AG04450 (cell line): ENCODE data around the gene ZNF300. TPM values are rescaled to one million over a fixed set of nuclear protein-coding genes. Genes with fewer than 3 reads are reported as not detected.

ENCODE experiments used
- CTCF ChIA-PET: fragments of 300-600, 350-600 bp; formaldehyde crosslinking; extraction: SDS; loops from one replicate; lab custom pipeline; 2022; ENCODE audit warnings: antibody characterized with exemption, inconsistent platforms; lab: Charles Lee
- POLR2A ChIA-PET: fragments of 350-600 bp; formaldehyde crosslinking; extraction: SDS; loops from one replicate; lab custom pipeline; 2021; ENCODE audit warnings: antibody characterized with exemption, inconsistent platforms; lab: Yijun Ruan, JAX
- DNase-seq: peaks from one replicate; pipeline ENCODE4 v3.0.0-alpha.2; 2011; ENCODE audit warnings: low read depth, low spot score
- H3K27ac ChIP-seq: one replicate; pipeline ENCODE4 v1.5.1; 2012; ENCODE audit warnings: low read depth, low read length, control low read depth
- H3K27me3 ChIP-seq: one replicate; pipeline ENCODE4 v1.6.0; 2012; ENCODE audit warnings: low read length; ENCODE audit not compliant: control insufficient read depth, insufficient read depth
- H3K4me3 ChIP-seq: 2 replicates; pipeline ENCODE4 v1.5.1; 2011; ENCODE audit warnings: mild to moderate bottlenecking, low read depth, low read length, control low read depth
- H3K9me3 ChIP-seq: 2 replicates; pipeline ENCODE4 v1.5.1; 2012; ENCODE audit warnings: low read length; ENCODE audit not compliant: control insufficient read depth, insufficient read depth
- polyA minus RNA-seq: library from RNA; depleted of rRNA, polyadenylated mRNA; stranded (reverse); fragments of >200 nt; gene quantifications from 2 replicates; pipeline ENCODE4 v1.2.3, GENCODE V29; 2011; rRNA and poly(A)+ RNA removed
- polyA plus RNA-seq: library from polyadenylated mRNA; depleted of rRNA; stranded (reverse); fragments of >200 nt; gene quantifications from 2 replicates; pipeline ENCODE4 v1.2.3, GENCODE V29; 2011; rRNA removed
- TF ChIP-seq, protein P1 (sequence below): IDR thresholded peaks from 2 replicates; pipeline ENCODE4 v1.5.1; 2011; ENCODE audit warnings: low read depth, low read length, control low read depth, inconsistent platforms

ZNF300 gene
- polyA plus RNA-seq, result 7.3 and 10.1 TPM in 2 replicates
- 3.6 and 6.6 TPM in 2 replicates for polyA minus RNA-seq

DNA sequence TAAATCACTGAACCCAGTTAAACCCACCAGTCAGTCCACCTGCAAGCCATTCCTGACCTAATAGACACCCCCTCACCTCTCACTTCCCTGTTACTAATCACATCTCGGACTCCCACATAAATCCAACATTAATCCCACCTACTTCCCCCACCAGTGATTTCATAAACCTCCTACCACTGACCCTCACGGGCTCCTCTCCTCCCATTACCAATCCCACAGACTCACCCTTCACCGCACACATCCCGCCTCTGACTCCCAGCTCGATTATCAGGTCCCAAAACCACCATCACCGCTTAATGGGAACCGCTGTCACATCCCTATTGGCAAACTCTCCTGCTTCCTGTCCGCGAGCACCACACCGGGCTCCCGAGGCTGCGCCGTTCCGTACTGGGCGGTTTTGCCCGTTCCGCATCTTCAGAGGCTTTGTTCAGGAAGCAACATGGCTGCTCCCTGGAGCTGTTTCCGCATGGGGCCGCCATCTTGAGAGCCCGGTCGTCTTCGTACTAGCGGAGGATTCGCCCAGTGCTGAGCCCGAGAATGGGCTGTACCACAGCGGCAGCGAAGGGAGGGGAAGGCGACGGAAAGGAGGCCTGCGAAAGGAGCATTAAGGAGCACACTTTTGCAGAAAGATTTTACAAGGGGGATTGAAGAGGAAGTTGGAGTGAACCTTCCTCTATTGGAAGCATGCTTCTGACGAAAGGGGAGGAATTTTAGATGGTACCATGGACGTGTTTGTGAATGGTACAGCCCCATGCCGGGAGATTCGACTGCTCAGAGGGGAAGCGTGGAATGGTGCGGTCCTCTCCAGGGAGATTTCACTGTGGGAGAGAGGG is at the start of gene ZNF300:
ZNF300 (minus strand) TSS at position 502 of the 833 bp plus-strand sequence. CDS start 1,825 bp downstream, outside the sequence.
- ChIA-PET POLR2A (interaction anchor here (1.0 kb wide), 1 partner anchor 41 kb away, joined by 4 read pairs; no protein-coding TSS in a partner anchor), CTCF (no interaction called here)
- H3K27ac ChIP-seq, result peak within 1 kb of the TSS; percentile 90
- TF ChIP-seq, protein P1, sequence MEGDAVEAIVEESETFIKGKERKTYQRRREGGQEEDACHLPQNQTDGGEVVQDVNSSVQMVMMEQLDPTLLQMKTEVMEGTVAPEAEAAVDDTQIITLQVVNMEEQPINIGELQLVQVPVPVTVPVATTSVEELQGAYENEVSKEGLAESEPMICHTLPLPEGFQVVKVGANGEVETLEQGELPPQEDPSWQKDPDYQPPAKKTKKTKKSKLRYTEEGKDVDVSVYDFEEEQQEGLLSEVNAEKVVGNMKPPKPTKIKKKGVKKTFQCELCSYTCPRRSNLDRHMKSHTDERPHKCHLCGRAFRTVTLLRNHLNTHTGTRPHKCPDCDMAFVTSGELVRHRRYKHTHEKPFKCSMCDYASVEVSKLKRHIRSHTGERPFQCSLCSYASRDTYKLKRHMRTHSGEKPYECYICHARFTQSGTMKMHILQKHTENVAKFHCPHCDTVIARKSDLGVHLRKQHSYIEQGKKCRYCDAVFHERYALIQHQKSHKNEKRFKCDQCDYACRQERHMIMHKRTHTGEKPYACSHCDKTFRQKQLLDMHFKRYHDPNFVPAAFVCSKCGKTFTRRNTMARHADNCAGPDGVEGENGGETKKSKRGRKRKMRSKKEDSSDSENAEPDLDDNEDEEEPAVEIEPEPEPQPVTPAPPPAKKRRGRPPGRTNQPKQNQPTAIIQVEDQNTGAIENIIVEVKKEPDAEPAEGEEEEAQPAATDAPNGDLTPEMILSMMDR, result no peak
- peak within 1 kb of the TSS; percentile 90 for H3K4me3 ChIP-seq
- peak; percentile 88 for DNase-seq
- H3K27me3 ChIP-seq, result no peaks in the 10 kb centered on the region
- peaks cover 5% of the 10 kb centered on the region for H3K9me3 ChIP-seq

- Histone ChIP-seq H3K9me3 (peaks cover 22% of the 10 kb centered on the region), H3K4me3 (no peak overlapping the region), H3K27me3 (no peaks in the 10 kb centered on the region), H3K27ac (no peak overlapping the region)
- TF ChIP-seq, protein P1, result no peak
- DNase-seq, result no peak
- CTCF ChIA-PET, result interaction anchor here (0.6 kb wide), 1 partner anchor 103 kb away, joined by 3 read pairs; no protein-coding TSS in a partner anchor
- POLR2A ChIA-PET, result no interaction called here
Observed at GRCh38 chr5:150948539-150948938, 43.8 kb upstream of the ZNF300 start.

GRCh38 chr5:150946351-150946905 is 41.6 kb upstream of the ZNF300 start:
- Histone ChIP-seq H3K9me3 (peaks cover 16% of the 10 kb centered on the region), H3K27ac (no peak overlapping the region), H3K27me3 (no peaks in the 10 kb centered on the region), H3K4me3 (peak overlapping the region; percentile 49)
- POLR2A ChIA-PET, result interaction anchor here (0.9 kb wide), 1 partner anchor 42 kb away, joined by 4 read pairs; the partner anchor contains the start of gene ZNF300
- TF ChIP-seq, protein P1, result no peak
- DNase-seq, result peak; percentile 2
- CTCF ChIA-PET, result no interaction called here

GRCh38 chr5:150945947-150946346 is 41.2 kb upstream of the ZNF300 start:
- POLR2A ChIA-PET, result interaction anchor here (0.9 kb wide), 1 partner anchor 41 kb away, joined by 4 read pairs; the partner anchor contains the start of gene ZNF300
- CTCF ChIA-PET, result no interaction called here
- TF ChIP-seq, protein P1, result no peak
- Histone ChIP-seq H3K27ac (no peak overlapping the region), H3K27me3 (no peaks in the 10 kb centered on the region), H3K9me3 (peaks cover 16% of the 10 kb centered on the region), H3K4me3 (peak overlapping the region; percentile 49)
- no peak for DNase-seq
